Hepatic stellate cell (primary cell): ENCODE measurements around the gene GNRH2.
"Not testable (repeated sequence)": the region's sequence is repeated elsewhere in the genome, so short reads cannot be mapped to it uniquely, and the experiment has no call there.

Source experiments
- DNase-seq: peaks from one replicate; pipeline ENCODE4 v3.0.0; 2011; ENCODE audit warnings: low spot score

Gene GNRH2

GRCh38 chr20:3073251-3073643 is 29.8 kb downstream of the GNRH2 start:
- DNase-seq = not testable (repeated sequence)

GRCh38 chr20:3074812-3075211 is 31.4 kb downstream of the GNRH2 start:
- no peak for DNase-seq

- DNase-seq = not testable (repeated sequence)
Observed at GRCh38 chr20:3075315-3075714, 31.9 kb downstream of the GNRH2 start.

GRCh38 chr20:3077618-3078134 is 34.3 kb downstream of the GNRH2 start:
- DNase-seq = no peak

- DNase-seq = peak; percentile 65
Observed at GRCh38 chr20:3080939-3081388, 37.5 kb downstream of the GNRH2 start.

- no peak for DNase-seq
Observed at GRCh38 chr20:3081641-3082040, 38.2 kb downstream of the GNRH2 start.

DNA sequence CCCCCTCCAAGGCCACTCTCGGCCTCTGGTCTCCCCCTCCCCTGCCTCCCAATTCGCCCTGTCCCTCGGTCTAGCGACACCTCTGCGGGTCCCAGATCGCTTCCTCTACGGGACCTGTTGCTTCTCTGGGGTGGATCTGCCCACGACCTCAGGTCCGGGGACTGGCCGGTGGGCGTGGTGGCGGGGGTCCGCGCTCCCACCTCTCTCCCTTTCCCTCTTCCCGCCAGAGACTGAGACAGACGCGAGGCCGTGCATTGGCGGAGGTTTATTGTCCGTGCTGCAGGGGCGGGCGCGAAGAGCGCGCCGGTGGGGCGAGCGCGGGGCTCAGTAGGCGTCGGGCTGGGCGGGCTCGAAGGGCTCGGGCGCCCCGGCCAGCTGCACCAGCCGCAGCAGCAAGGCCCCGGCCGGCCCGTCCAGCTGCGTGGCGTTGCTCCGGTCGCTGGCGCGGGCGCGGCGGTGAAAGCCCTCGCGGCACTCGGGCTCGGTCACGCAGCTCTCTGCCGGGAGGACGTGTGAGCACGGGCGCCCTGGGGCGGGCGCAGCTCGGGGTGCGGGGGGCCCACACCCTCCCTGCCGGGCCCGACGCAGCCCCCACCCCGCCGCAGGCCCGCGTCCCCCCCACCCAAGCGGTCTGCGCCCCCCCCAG is 39.0 kb downstream of the GNRH2 start:
- DNase-seq = no peak

GRCh38 chr20:3082955-3083952 is 39.8 kb downstream of the GNRH2 start:
- no peak for DNase-seq

DNA sequence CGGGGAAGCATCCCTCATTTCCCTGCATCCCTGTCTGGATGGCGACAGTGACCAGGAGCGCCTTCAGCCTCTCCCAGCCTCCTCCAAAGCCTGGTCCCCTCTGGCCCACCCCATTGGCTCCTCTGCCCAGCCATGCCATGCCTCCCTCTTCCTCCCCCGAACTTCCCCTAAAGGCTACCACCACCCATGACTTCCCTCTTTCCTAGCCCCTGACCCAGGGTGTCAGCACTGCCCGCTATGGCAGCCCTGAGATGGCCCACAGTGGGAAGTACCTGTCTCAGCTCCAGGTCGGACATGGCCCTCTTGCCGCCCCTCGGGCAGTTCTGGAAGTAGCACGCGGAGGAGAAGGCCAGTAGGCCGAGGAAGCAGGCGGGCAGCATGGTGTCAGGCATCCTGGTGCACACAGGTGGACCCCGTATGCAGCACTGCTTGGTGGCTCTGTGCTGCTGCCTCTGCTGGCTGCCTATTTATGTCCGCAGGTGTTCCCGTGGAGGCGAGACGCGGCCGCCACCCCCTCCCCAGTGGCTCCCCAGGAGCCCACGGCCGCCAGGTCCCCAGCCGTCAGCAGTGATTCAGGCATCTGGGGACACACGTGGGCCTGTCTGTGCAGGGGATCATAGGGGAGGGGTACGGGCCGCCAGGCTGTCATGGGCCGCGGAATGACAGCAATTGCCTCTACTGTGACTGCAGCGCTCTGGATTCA is 41.0 kb downstream of the GNRH2 start, which contains the start of gene AVP:
TSS of gene AVP (minus strand) at position 442 of the 703 bp plus-strand sequence. CDS start at position 392, 50 bp downstream.
- DNase-seq = no peak

- DNase-seq = no peak
Observed at GRCh38 chr20:3084986-3085360, 41.6 kb downstream of the GNRH2 start.

GRCh38 chr20:3085571-3086072 is 42.2 kb downstream of the GNRH2 start:
- no peak for DNase-seq

DNA sequence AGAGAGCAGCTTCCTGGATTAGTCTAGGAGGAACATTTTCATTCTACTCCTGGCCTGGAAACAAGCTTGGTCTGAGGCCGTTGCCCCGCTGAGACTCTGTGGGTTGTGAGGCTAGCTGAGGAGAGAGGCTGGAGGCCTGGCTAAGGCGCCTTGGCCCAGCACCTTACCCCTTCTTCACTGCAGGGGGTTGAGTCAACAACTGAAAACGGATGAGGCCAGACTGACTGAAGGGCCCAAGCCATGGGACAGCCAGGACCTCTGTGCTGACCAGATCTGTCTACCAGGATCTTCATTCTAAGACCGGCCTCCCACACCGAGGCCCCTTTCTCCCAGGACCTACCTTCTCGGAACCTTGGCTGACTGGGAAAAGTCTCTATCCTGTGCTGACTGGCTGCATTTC is 44.6 kb downstream of the GNRH2 start:
- DNase-seq = no peak

- no peak for DNase-seq
Observed at GRCh38 chr20:3090565-3090964, 47.1 kb downstream of the GNRH2 start.

DNA sequence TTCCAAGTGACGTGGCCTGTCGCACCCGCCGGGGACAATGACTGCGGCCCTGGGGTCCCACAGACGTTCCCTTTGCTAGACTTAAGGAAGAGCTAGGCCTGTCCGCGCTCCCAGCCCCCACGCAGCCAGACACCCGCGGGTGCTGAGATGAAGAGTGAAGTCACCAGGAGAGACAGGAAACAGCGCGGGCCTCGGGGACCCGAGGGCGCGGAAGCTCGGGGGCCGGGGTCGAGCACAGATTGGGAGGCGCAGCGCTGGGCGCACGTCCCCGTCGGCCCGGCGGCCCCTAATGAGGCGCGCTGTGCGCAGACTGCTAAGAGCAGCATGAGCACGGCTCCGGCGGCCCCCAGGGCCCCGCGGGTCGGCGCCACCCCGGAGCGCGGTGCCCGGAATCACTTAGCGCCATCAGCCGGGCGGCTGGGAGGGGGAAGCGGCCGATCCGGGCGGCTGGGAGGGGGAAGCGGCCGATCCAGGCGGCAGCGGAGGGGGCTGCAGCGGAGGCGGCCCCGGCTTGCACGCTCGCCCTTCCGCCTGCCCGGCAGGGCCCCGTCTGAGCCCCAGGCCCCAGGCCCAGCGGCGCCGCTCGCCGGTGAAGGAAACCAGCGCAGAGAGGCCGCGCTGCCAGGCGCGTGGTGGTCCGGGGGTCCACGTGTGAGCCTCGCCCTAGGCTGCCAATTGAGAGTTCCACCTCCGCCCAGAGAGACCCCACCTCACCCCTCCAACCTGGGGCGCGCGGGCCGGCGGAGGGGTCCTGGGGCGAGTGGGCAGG is 49.4 kb downstream of the GNRH2 start:
- no peak for DNase-seq

- no peak for DNase-seq
Observed at GRCh38 chr20:3093861-3094361, 50.5 kb downstream of the GNRH2 start.

GRCh38 chr20:3094848-3095629 is 51.6 kb downstream of the GNRH2 start:
- DNase-seq = no peak
